CMK (cell line): ENCODE measurements around the gene FAM200B.

Experiments
- DNase-seq: peaks from one replicate; pipeline ENCODE4 v3.0.0-alpha.2; 2010; ENCODE audit warnings: low read depth

FAM200B gene

GRCh38 chr4:15737255-15737654, 55.6 kb downstream of the FAM200B start:
- no peak for DNase-seq

- DNase-seq = no peak
Observed at GRCh38 chr4:15738877-15739276, 57.2 kb downstream of the FAM200B start.
